ENCODE data around the gene STOML2.
A peak's percentile ranks its signal among the peaks of the same experiment; 100 is the strongest.

STOML2 gene

GRCh38 chr9:35075358-35075757 is 27.6 kb downstream of the STOML2 start:
- DNase-seq (ENCODE audit: low read depth, low spot score), result no peak
- H3K9me3 ChIP-seq (ENCODE audit: insufficient read depth, low read length), result no peaks in the 10 kb centered on the region

DNA sequence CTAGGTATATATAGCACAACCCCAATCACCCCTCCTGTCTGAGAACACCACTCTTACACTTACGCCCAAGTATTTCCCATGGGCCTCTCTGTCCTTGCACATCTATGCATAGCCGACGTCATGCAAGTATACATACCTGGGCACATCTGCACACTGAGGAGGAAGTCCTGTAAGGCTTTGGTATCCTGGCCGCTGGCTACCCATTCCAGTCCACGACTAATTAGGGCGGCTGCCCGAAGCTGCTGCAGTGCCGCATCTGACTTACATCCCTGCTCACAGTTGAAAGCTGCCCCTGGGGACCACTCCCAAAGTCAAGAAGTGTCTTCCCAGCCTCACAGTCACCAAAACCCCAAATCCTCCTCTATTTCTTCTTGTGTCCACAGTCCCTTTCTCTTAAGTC is 28.1 kb downstream of the STOML2 start:
- Histone ChIP-seq H3K36me3 (ENCODE audit: insufficient read depth, insufficient read length, low read length) (peaks cover 73% of the 10 kb centered on the region), H3K9me3 (ENCODE audit: insufficient read depth, low read length) (no peaks in the 10 kb centered on the region), H3K4me3 (ENCODE audit: insufficient read length, low read depth) (no peak overlapping the region), H3K4me1 (ENCODE audit: insufficient read depth, insufficient read length) (peaks cover 11% of the 10 kb centered on the region), H3K27me3 (ENCODE audit: insufficient read depth, insufficient read length) (no peaks in the 10 kb centered on the region), H3K9ac (ENCODE audit: insufficient read length, low read depth) (no peak overlapping the region)
- DNase-seq (ENCODE audit: low read depth, low spot score), result no peak
- no peak for TF ChIP-seq SUZ12 (IDR thresholded peaks at IDR 0.05; ENCODE audit: extremely low read depth, insufficient read depth, insufficient read length)
- no peak for TF ChIP-seq YY1 (IDR thresholded peaks at IDR 0.05; ENCODE audit: insufficient read depth, insufficient read length)
- no peak for TF ChIP-seq ZNF274 (IDR thresholded peaks at IDR 0.05; ENCODE audit: low read depth, low read length)

More at GRCh38 chr9:35075358-35075757, 27.6 kb downstream of the STOML2 start:
- H3K4me3 ChIP-seq (ENCODE audit: insufficient read length, low read depth), result no peak overlapping the region
- H3K9ac ChIP-seq (ENCODE audit: insufficient read length, low read depth), result no peak overlapping the region
- H3K36me3 ChIP-seq (ENCODE audit: insufficient read depth, insufficient read length, low read length), result peaks cover 67% of the 10 kb centered on the region
- no peaks in the 10 kb centered on the region for H3K27me3 ChIP-seq (ENCODE audit: insufficient read depth, insufficient read length)
- TF ChIP-seq YY1 (IDR thresholded peaks at IDR 0.05; ENCODE audit: insufficient read depth, insufficient read length), result no peak
- TF ChIP-seq ZNF274 (IDR thresholded peaks at IDR 0.05; ENCODE audit: low read depth, low read length), result no peak
- TF ChIP-seq SUZ12 (IDR thresholded peaks at IDR 0.05; ENCODE audit: extremely low read depth, insufficient read depth, insufficient read length), result no peak
- H3K4me1 ChIP-seq (ENCODE audit: insufficient read depth, insufficient read length), result peaks cover 6% of the 10 kb centered on the region

GRCh38 chr9:35074141-35074540 is 28.8 kb downstream of the STOML2 start:
- Histone ChIP-seq H3K36me3 (ENCODE audit: insufficient read depth, insufficient read length, low read length) (peaks cover 77% of the 10 kb centered on the region), H3K9me3 (ENCODE audit: insufficient read depth, low read length) (no peaks in the 10 kb centered on the region), H3K4me1 (ENCODE audit: insufficient read depth, insufficient read length) (peaks cover 12% of the 10 kb centered on the region), H3K27me3 (ENCODE audit: insufficient read depth, insufficient read length) (no peaks in the 10 kb centered on the region), H3K4me3 (ENCODE audit: insufficient read length, low read depth) (no peak overlapping the region), H3K9ac (ENCODE audit: insufficient read length, low read depth) (no peak overlapping the region)
- DNase-seq (ENCODE audit: low read depth, low spot score), result no peak
- TF ChIP-seq ZNF274 (IDR thresholded peaks at IDR 0.05; ENCODE audit: low read depth, low read length) (no peak), YY1 (IDR thresholded peaks at IDR 0.05; ENCODE audit: insufficient read depth, insufficient read length) (no peak), SUZ12 (IDR thresholded peaks at IDR 0.05; ENCODE audit: extremely low read depth, insufficient read depth, insufficient read length) (no peak)

- Histone ChIP-seq H3K36me3 (ENCODE audit: insufficient read depth, insufficient read length, low read length) (peaks cover 84% of the 10 kb centered on the region), H3K4me3 (ENCODE audit: insufficient read length, low read depth) (no peak overlapping the region), H3K27me3 (ENCODE audit: insufficient read depth, insufficient read length) (no peaks in the 10 kb centered on the region), H3K9ac (ENCODE audit: insufficient read length, low read depth) (no peak overlapping the region), H3K4me1 (ENCODE audit: insufficient read depth, insufficient read length) (peaks cover 10% of the 10 kb centered on the region), H3K9me3 (ENCODE audit: insufficient read depth, low read length) (no peaks in the 10 kb centered on the region)
- no peak for DNase-seq (ENCODE audit: low read depth, low spot score)
- TF ChIP-seq SUZ12 (IDR thresholded peaks at IDR 0.05; ENCODE audit: extremely low read depth, insufficient read depth, insufficient read length), result no peak
- TF ChIP-seq YY1 (IDR thresholded peaks at IDR 0.05; ENCODE audit: insufficient read depth, insufficient read length), result no peak
- TF ChIP-seq ZNF274 (IDR thresholded peaks at IDR 0.05; ENCODE audit: low read depth, low read length), result no peak
Observed at GRCh38 chr9:35073279-35073612, 29.7 kb downstream of the STOML2 start.

DNA sequence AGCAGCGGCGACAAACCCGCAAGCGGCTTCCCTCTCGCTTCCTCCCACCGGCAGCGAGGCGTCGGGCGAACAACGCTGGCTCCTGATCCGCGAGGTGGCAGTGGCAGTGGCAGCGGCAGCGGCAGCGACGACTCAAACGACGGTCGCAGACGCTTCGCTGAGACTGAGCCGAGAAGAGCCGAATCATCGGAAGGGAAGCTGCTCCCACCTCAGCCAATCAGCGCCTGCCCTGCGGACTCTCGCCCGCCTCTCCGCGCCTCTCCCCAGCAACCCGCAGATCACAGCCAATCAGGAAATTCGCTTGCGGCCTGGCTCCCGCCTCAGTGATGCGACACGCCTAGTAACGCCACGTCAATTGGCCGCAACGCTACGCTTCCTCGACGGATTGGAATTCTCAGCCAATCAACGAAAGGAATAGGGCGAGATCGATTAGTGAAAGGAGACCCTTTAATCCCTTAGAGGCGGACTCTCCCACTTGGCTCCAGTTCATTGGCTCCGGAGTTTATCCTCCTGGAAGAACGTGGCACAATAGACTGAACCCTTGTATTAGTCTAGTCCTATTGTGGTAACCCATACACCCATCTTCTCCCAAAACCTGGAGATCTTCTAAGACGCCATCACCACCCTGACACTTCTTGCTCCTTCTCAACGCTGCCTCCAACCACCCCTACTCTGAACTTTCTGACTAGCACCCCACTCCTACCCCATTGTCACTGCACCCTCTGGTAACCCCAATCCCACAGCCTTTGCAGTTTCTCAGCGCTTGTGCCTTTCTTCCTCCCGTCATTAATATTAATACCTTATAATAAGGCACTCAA is 30.3 kb downstream of the STOML2 start, which contains the start of gene VCP:
Gene VCP (minus strand): TSS at position 165 of the 818 bp plus-strand sequence. CDS start 272 bp downstream, outside the sequence.
- no peaks in the 10 kb centered on the region for H3K27me3 ChIP-seq (ENCODE audit: insufficient read depth, insufficient read length)
- peak within 1 kb of the TSS; percentile 94 for H3K4me3 ChIP-seq (ENCODE audit: insufficient read length, low read depth)
- H3K9ac ChIP-seq (ENCODE audit: insufficient read length, low read depth), result peak within 1 kb of the TSS; percentile 97
- no peak for TF ChIP-seq SUZ12 (IDR thresholded peaks at IDR 0.05; ENCODE audit: extremely low read depth, insufficient read depth, insufficient read length)
- TF ChIP-seq YY1 (IDR thresholded peaks at IDR 0.05; ENCODE audit: insufficient read depth, insufficient read length), result no peak
- TF ChIP-seq ZNF274 (IDR thresholded peaks at IDR 0.05; ENCODE audit: low read depth, low read length), result no peak
- peaks cover 84% of the 10 kb centered on the region for H3K36me3 ChIP-seq (ENCODE audit: insufficient read depth, insufficient read length, low read length)
- peak; percentile 98 for DNase-seq (ENCODE audit: low read depth, low spot score)
- H3K4me1 ChIP-seq (ENCODE audit: insufficient read depth, insufficient read length), result peaks cover 6% of the 10 kb centered on the region
- H3K9me3 ChIP-seq (ENCODE audit: insufficient read depth, low read length), result no peaks in the 10 kb centered on the region

- H3K27me3 ChIP-seq (ENCODE audit: insufficient read depth, insufficient read length), result no peaks in the 10 kb centered on the region
- peak overlapping the region; percentile 97 for H3K9ac ChIP-seq (ENCODE audit: insufficient read length, low read depth)
- H3K9me3 ChIP-seq (ENCODE audit: insufficient read depth, low read length), result no peaks in the 10 kb centered on the region
- peaks cover 85% of the 10 kb centered on the region for H3K36me3 ChIP-seq (ENCODE audit: insufficient read depth, insufficient read length, low read length)
- peak overlapping the region; percentile 94 for H3K4me3 ChIP-seq (ENCODE audit: insufficient read length, low read depth)
- H3K4me1 ChIP-seq (ENCODE audit: insufficient read depth, insufficient read length), result peaks cover 6% of the 10 kb centered on the region
- TF ChIP-seq SUZ12 (IDR thresholded peaks at IDR 0.05; ENCODE audit: extremely low read depth, insufficient read depth, insufficient read length), result no peak
- no peak for TF ChIP-seq ZNF274 (IDR thresholded peaks at IDR 0.05; ENCODE audit: low read depth, low read length)
- no peak for TF ChIP-seq YY1 (IDR thresholded peaks at IDR 0.05; ENCODE audit: insufficient read depth, insufficient read length)
- peak; percentile 68 for DNase-seq (ENCODE audit: low read depth, low spot score)
Observed at GRCh38 chr9:35071814-35072460, 31.0 kb downstream of the STOML2 start.

All from NT2/D1 (cell line).